ENCODE measurements around the gene ERAP2. TPM values are rescaled to one million over a fixed set of nuclear protein-coding genes. Genes with fewer than 3 reads are reported as not detected.
A peak's percentile ranks its signal among the peaks of the same experiment; 100 is the strongest.
"Not testable (repeated sequence)": the region's sequence is repeated elsewhere in the genome, so short reads cannot be mapped to it uniquely, and the experiment has no call there.

Gene ERAP2
- total RNA-seq, 2 experiments from 2014 or later = 56.6 to 61.4 TPM

- Mint-ChIP-seq H3K27ac (peak overlapping the region; percentile 92), H3K4me1 (ENCODE audit: low read depth) (peaks cover 81% of the 10 kb centered on the region), H3K36me3 (ENCODE audit: low read depth) (peaks cover 28% of the 10 kb centered on the region), H3K4me3 (peak overlapping the region; percentile 98), H3K27me3 (no peaks in the 10 kb centered on the region), H3K9me3 (no peaks in the 10 kb centered on the region)
- Histone ChIP-seq H3K4me3 (ENCODE audit: low read length) (peak overlapping the region; percentile 91), H3K27me3 (ENCODE audit: control insufficient read depth in 1 of 2, insufficient read depth in 2 of 2, low read length in 2 of 2) (no peaks in the 10 kb centered on the region), H3K27ac (ENCODE audit: low read depth in 1 of 2, low read length in 2 of 2) (peak overlapping the region; percentile 83 to 90), H3K4me1 (ENCODE audit: insufficient read depth, low read length) (peaks cover 44% of the 10 kb centered on the region), H3K36me3 (ENCODE audit: insufficient read depth, low read length) (peaks cover 18% of the 10 kb centered on the region), H3K9me3 (ENCODE audit: control insufficient read depth in 1 of 2, insufficient read depth in 1 of 2, low read length in 2 of 2) (no peaks in the 10 kb centered on the region)
- intact Hi-C loops (cut with DNase I, micrococcal nuclease) = loop anchor here in 1 of 2 experiments (1.0 to 10.0 kb wide), 4 partner anchors 20 to 121 kb away; no protein-coding TSS in a partner anchor
- ATAC-seq (ENCODE audit: poor library complexity) = peak; percentile 64
- POLR2A ChIA-PET = interaction anchor here (0.6 to 3.3 kb wide), 17 partner anchors 9 to 1896 kb away, joined by 3 to 41 read pairs (median 5); partner anchors contain the start of genes ERAP1, LNPEP and RIOK2
- DNase-seq = peak in 4 of 14 experiments; percentile 31 to 68 (median 57)
- TF ChIP-seq CTCF (IDR thresholded peaks at IDR 0.05) = no peak
- CTCF ChIA-PET = interaction anchor here (1.1 to 2.5 kb wide), 3 partner anchors 10 to 62 kb away, joined by 4 to 7 read pairs (median 6); no protein-coding TSS in a partner anchor
Measured at GRCh38 chr5:96875791-96876291, 459 bp upstream of the ERAP2 start.

GRCh38 chr5:96876977-96877469 lies 723 bp downstream of the ERAP2 start:
- not testable (repeated sequence) for H3K27me3 Mint-ChIP-seq; H3K9me3 ChIP-seq (ENCODE audit: control insufficient read depth in 1 of 2, insufficient read depth in 1 of 2, low read length in 2 of 2); H3K9me3 Mint-ChIP-seq; H3K27me3 ChIP-seq (ENCODE audit: control insufficient read depth in 1 of 2, insufficient read depth in 2 of 2, low read length in 2 of 2)
- H3K4me3 ChIP-seq (ENCODE audit: low read length) = peak overlapping the region; percentile 91
- peak overlapping the region; percentile 98 for H3K4me3 Mint-ChIP-seq
- CTCF ChIA-PET = interaction anchor here (1.0 to 2.5 kb wide), 5 partner anchors 8 to 69 kb away, joined by 3 to 12 read pairs (median 7); partner anchors contain the start of gene ERAP1
- H3K36me3 Mint-ChIP-seq (ENCODE audit: low read depth) = peaks cover 40% of the 10 kb centered on the region
- H3K27ac Mint-ChIP-seq = peak overlapping the region; percentile 92
- H3K27ac ChIP-seq (ENCODE audit: low read depth in 1 of 2, low read length in 2 of 2) = peak overlapping the region; percentile 83 to 90
- ATAC-seq (ENCODE audit: poor library complexity) (peak; percentile 24), DNase-seq (peak in 1 of 14 experiments; percentile 9)
- H3K4me1 ChIP-seq (ENCODE audit: insufficient read depth, low read length) = peaks cover 52% of the 10 kb centered on the region
- H3K4me1 Mint-ChIP-seq (ENCODE audit: low read depth) = peaks cover 81% of the 10 kb centered on the region
- H3K36me3 ChIP-seq (ENCODE audit: insufficient read depth, low read length) = peaks cover 29% of the 10 kb centered on the region
- POLR2A ChIA-PET = interaction anchor here (0.8 to 3.3 kb wide), 19 partner anchors 8 to 1895 kb away, joined by 3 to 41 read pairs (median 7); partner anchors contain the start of genes ERAP1 and LNPEP
- intact Hi-C loops (cut with DNase I, micrococcal nuclease) = loop anchor here in 1 of 2 experiments (1.0 to 10.0 kb wide), 4 partner anchors 19 to 122 kb away; no protein-coding TSS in a partner anchor

- Histone ChIP-seq H3K9me3 (ENCODE audit: control insufficient read depth in 1 of 2, insufficient read depth in 1 of 2, low read length in 2 of 2) (no peaks in the 10 kb centered on the region), H3K4me3 (ENCODE audit: low read length) (no peak overlapping the region), H3K27me3 (ENCODE audit: control insufficient read depth in 1 of 2, insufficient read depth in 2 of 2, low read length in 2 of 2) (no peaks in the 10 kb centered on the region), H3K36me3 (ENCODE audit: insufficient read depth, low read length) (peaks cover 56% of the 10 kb centered on the region), H3K27ac (ENCODE audit: low read depth in 1 of 2, low read length in 2 of 2) (peak overlapping the region in 1 of 2 donors; percentile 2), H3K4me1 (ENCODE audit: insufficient read depth, low read length) (peaks cover 70% of the 10 kb centered on the region)
- no peak for ATAC-seq (ENCODE audit: poor library complexity)
- Mint-ChIP-seq H3K27me3 (no peaks in the 10 kb centered on the region), H3K36me3 (ENCODE audit: low read depth) (peaks cover 64% of the 10 kb centered on the region), H3K9me3 (no peaks in the 10 kb centered on the region), H3K27ac (peak overlapping the region; percentile 64), H3K4me3 (peak overlapping the region; percentile 69), H3K4me1 (ENCODE audit: low read depth) (peaks cover 86% of the 10 kb centered on the region)
- DNase-seq = no peak
- intact Hi-C loops (cut with DNase I, micrococcal nuclease) = loop anchor here in 1 of 2 experiments (5.0 to 10.0 kb wide), 2 partner anchors 103 to 125 kb away; no protein-coding TSS in a partner anchor
- ChIA-PET POLR2A (interaction anchor here (0.9 to 1.5 kb wide), 2 partner anchors 11 to 27 kb away, joined by 3 to 5 read pairs; no protein-coding TSS in a partner anchor), CTCF (no interaction called here)
- no peak for TF ChIP-seq CTCF (IDR thresholded peaks at IDR 0.05)
Measured at GRCh38 chr5:96879665-96880064, 3.4 kb downstream of the ERAP2 start.
